Stomach smooth muscle (tissue), 2 donors: ENCODE data around the gene GLTP.
"Not testable (repeated sequence)": the region's sequence is repeated elsewhere in the genome, so short reads cannot be mapped to it uniquely, and the experiment has no call there.

ENCODE experiments used
- H3K27ac ChIP-seq: one replicate; pipeline ENCODE4 v1.7.0; 2013; ENCODE audit warnings: mild to moderate bottlenecking, low read length, inconsistent platforms
- H3K27me3 ChIP-seq, 2 donors: one replicate each; pipeline ENCODE4 v1.7.0; 2013; ENCODE audit warnings: low read length in 2 of 2; ENCODE audit not compliant: insufficient read depth in 2 of 2, control insufficient read depth in 1 of 2
- H3K36me3 ChIP-seq, 2 donors: one replicate each; pipeline ENCODE4 v1.7.0; 2013; ENCODE audit warnings: low read length in 2 of 2; ENCODE audit not compliant: control insufficient read depth in 2 of 2, insufficient read depth in 2 of 2
- H3K4me1 ChIP-seq: one replicate; pipeline ENCODE4 v1.7.0; 2013; ENCODE audit warnings: low read length; ENCODE audit not compliant: control insufficient read depth, insufficient read depth
- H3K4me3 ChIP-seq, 2 donors: one replicate each; pipeline ENCODE4 v1.7.0; 2013; ENCODE audit warnings: low read length in 2 of 2
- H3K9ac ChIP-seq, 2 donors: one replicate each; pipeline ENCODE4 v1.7.0; 2013; ENCODE audit warnings: low read length in 2 of 2, mild to moderate bottlenecking in 1 of 2
- H3K9me3 ChIP-seq, 2 donors: one replicate each; pipeline ENCODE4 v1.7.0; 2013; ENCODE audit warnings: low read length in 2 of 2; ENCODE audit not compliant: control insufficient read depth in 2 of 2
- donor health status: healthy.
- donor health status: Pancreatic carcinoma.

Gene GLTP

DNA sequence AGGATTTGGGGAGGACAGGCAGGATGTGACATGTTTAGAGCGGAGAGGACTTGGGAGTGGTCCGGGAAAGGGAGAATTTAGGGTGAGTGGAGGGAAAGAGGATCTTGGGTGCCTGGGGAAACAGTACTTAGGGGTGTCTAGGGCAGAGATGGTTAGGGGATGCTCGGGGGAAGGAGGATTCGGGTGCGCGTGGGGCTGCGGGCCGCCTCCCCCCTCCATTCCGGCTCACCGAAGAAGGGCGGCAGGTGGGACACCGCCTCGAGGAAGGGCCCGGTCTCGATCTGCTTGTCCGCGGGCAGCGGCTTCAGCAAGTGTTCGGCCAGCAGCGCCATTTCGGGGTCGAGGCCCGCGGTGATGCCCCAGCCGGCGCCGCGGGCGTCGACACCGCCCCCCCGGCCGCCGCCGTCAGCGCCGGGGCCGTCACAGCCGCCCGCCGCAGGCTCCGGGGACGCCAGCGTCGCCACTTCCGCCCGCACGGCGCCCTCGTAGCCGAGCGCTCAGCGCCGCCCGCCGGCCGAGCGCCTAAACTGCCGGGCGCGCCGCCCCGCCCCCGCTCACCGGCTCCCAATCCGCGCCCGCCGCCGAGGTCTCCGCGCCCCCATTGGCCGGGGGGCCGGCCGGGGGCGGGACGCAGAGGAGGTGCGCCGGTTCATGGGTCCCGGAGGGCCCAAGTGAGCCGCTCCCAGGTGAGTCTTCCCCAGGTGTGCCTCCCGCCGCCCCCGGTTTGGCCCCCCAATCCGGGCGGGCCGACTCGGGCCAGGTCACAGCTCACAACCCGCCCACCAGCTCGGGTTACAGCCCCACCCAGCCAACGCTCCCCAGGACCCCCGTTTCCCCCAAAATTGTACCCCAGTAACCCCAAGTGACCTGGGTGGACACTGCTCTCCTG lies at the start of gene GLTP:
TSS of gene GLTP (minus strand) at position 499 of the 889 bp plus-strand sequence. CDS start at position 332, 167 bp downstream.
- Histone ChIP-seq H3K27me3 (no peaks in the 10 kb centered on the region), H3K9ac (peak within 1 kb of the TSS; percentile 91 to 95), H3K27ac (no peak within 1 kb of the TSS), H3K36me3 (no peaks in the 10 kb centered on the region), H3K4me3 (peak within 1 kb of the TSS; percentile 87 to 91), H3K4me1 (peaks cover 22% of the 10 kb centered on the region), H3K9me3 (no peaks in the 10 kb centered on the region)

- H3K9ac ChIP-seq, H3K27ac ChIP-seq, H3K4me3 ChIP-seq, H3K4me1 ChIP-seq, H3K27me3 ChIP-seq, H3K9me3 ChIP-seq: not testable (repeated sequence)
- H3K36me3 ChIP-seq: peaks cover 28 to 34% of the 10 kb centered on the region in 2 donors
Observed at GRCh38 chr12:109929326-109929725, 49.0 kb upstream of the GLTP start.

DNA sequence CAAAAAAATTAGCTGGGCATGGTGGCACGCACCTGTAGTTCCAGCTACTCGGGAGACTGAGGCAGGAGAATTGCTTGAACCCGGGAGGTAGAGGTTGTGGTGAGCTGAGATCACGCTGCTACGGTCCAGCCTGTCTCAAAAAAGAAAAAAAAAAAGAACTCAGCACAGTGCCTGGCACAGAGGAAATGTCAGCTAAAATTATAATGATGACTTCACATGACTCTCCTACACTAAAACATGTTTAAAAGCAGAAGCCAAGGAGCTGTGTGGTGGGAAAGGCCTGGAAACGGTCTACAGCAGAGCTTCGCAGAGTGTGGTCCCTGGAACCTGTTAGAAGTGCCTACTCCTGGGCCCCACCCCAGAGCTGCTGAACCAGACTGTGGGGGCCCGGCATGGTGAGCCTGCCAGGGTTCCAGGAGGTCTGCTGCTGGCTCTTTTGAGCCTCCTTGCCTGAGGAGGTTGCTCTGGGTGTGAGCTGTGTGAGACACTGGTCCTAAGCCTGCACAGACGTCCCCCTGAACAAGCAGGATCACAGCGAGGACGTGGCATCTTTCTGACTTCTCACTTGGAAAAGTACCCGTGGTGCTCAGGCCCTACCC lies 47.8 kb upstream of the GLTP start:
- peaks cover 7% of the 10 kb centered on the region for H3K4me1 ChIP-seq
- H3K27ac ChIP-seq: no peak overlapping the region
- no peaks in the 10 kb centered on the region for H3K27me3 ChIP-seq
- H3K36me3 ChIP-seq: peaks cover 22 to 30% of the 10 kb centered on the region in 2 donors
- no peak overlapping the region for H3K9ac ChIP-seq
- no peaks in the 10 kb centered on the region for H3K9me3 ChIP-seq
- no peak overlapping the region for H3K4me3 ChIP-seq

DNA sequence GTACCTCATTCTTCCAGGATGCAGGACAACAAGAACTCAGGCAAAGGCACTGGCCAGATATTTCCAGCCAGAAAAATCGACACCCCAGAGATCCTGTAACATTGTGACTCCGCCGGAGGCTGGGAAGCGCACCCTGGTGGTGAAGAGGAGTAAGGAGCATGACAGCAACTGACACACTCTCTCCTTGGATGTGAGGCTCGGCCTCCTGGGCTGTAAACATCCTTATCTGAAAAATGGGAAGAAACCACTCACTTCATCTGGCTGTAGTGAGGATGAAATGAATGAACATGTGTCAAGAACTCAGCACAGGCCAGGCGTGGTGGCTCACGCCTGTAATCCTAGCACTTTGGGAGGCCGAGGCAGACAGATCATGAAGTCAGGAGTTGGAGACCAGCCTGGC lies 47.3 kb upstream of the GLTP start:
- H3K27me3 ChIP-seq: no peaks in the 10 kb centered on the region
- H3K36me3 ChIP-seq: peaks cover 22 to 27% of the 10 kb centered on the region in 2 donors
- no peak overlapping the region for H3K9ac ChIP-seq
- H3K4me1 ChIP-seq: peaks cover 2% of the 10 kb centered on the region
- no peak overlapping the region for H3K27ac ChIP-seq
- no peaks in the 10 kb centered on the region for H3K9me3 ChIP-seq
- no peak overlapping the region for H3K4me3 ChIP-seq

- Histone ChIP-seq H3K27ac (no peak overlapping the region), H3K36me3 (peaks cover 17 to 24% of the 10 kb centered on the region in 2 donors), H3K4me3 (no peak overlapping the region)
Observed at GRCh38 chr12:109926488-109927210, 46.3 kb upstream of the GLTP start.

DNA sequence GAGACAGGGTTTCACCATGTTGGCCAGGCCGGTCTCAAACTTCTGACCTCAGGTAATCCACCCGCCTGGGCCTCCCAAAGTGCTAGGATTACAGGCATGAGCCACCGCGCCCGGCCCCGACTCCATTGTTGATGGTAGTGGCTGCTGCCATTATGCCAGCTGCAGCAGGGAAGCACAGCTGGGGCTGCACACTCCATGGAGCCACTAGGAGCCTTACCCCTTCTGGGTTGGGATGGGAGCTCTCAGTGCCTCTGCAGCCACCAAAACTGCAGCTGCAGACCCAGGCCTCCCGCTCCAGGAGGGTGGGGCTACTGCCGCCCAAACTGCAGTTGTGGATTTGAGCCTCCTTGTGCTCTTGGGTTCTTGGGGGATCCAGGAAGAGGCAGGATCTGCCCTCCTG lies 45.7 kb upstream of the GLTP start:
- no peak overlapping the region for H3K27ac ChIP-seq
- no peaks in the 10 kb centered on the region for H3K4me1 ChIP-seq
- no peaks in the 10 kb centered on the region for H3K27me3 ChIP-seq
- no peaks in the 10 kb centered on the region for H3K9me3 ChIP-seq
- no peak overlapping the region for H3K4me3 ChIP-seq
- peaks cover 11 to 18% of the 10 kb centered on the region in 2 donors for H3K36me3 ChIP-seq
- H3K9ac ChIP-seq: no peak overlapping the region

More at GRCh38 chr12:109926488-109927210, 46.3 kb upstream of the GLTP start:
- Histone ChIP-seq H3K9ac (no peak overlapping the region), H3K27me3 (no peaks in the 10 kb centered on the region), H3K9me3 (no peaks in the 10 kb centered on the region), H3K4me1 (no peaks in the 10 kb centered on the region)

DNA sequence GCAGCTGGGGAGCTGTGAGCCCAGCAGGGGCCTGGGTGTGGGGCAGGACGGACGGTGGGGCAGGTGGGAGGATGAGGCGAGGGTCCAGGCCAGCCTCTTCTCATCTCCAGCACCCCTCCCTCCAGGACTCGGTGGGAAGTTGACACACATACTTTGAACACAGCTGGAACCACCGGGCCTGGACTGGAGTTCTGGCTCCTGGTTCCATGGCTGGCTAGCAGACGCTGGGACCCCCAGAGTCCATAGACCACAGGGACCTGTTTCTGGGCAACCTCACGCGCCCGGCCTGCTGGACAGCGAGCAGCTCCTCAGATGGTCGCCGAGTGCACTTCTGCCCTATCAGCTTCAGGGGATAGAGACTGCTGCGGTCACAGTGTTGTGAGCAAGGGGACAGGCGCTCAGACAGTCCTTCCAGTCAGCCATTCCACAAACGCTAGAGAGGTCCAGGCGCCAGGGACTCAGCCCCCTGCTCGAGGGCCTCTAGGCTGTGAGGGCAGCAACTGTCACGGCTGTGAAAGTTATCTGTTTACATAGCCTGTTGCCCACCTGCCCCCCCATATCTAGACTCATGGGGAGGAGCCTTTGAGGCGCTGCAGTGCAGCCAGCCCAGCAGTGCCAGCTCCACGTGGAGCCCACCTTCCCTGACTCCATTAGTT lies 45.0 kb upstream of the GLTP start:
- peaks cover 5 to 13% of the 10 kb centered on the region in 2 donors for H3K36me3 ChIP-seq
- H3K4me3 ChIP-seq: no peak overlapping the region

GRCh38 chr12:109923481-109924245 lies 43.3 kb upstream of the GLTP start:
- Histone ChIP-seq H3K4me3 (no peak overlapping the region), H3K36me3 (peaks cover 8 to 20% of the 10 kb centered on the region in 2 donors), H3K9ac (no peak overlapping the region), H3K27ac (no peak overlapping the region), H3K27me3 (no peaks in the 10 kb centered on the region), H3K9me3 (no peaks in the 10 kb centered on the region), H3K4me1 (no peaks in the 10 kb centered on the region)

More for the DNA sequence above, 45.0 kb upstream of the GLTP start:
- H3K27ac ChIP-seq: no peak overlapping the region
- no peaks in the 10 kb centered on the region for H3K4me1 ChIP-seq
- no peaks in the 10 kb centered on the region for H3K27me3 ChIP-seq
- H3K9ac ChIP-seq: no peak overlapping the region
- no peaks in the 10 kb centered on the region for H3K9me3 ChIP-seq

- no peak overlapping the region for H3K27ac ChIP-seq
- H3K9me3 ChIP-seq: no peaks in the 10 kb centered on the region
- H3K9ac ChIP-seq: no peak overlapping the region
- no peaks in the 10 kb centered on the region for H3K27me3 ChIP-seq
- H3K36me3 ChIP-seq: peaks cover 8 to 21% of the 10 kb centered on the region in 2 donors
- no peak overlapping the region for H3K4me3 ChIP-seq
- no peaks in the 10 kb centered on the region for H3K4me1 ChIP-seq
Observed at GRCh38 chr12:109923038-109923437, 42.7 kb upstream of the GLTP start.

DNA sequence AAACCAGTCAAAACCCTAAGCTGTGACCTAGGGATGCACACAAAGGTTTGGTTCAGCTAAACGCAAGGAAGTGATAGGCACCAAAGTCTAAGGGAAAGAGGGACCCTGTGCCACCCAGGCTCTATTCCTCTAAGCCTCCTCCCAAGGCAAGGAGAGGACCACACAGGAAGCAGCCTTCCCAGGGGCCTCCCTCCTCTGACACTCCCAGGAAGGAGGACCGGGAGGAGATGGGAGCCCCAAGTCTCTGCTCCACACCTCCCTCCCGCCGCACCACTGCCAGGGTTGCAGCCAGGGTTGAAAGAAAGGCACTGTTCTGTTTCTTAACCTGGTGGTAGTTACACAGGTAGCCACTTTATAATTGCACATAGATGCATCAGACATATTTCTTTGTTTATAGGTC lies 41.6 kb upstream of the GLTP start:
- Histone ChIP-seq H3K36me3 (peaks cover 18 to 28% of the 10 kb centered on the region in 2 donors), H3K4me3 (no peak overlapping the region), H3K4me1 (no peaks in the 10 kb centered on the region), H3K27me3 (no peaks in the 10 kb centered on the region), H3K9ac (no peak overlapping the region), H3K27ac (no peak overlapping the region), H3K9me3 (no peaks in the 10 kb centered on the region)
